ENCODE measurements around the gene TBL1X. TPM values are rescaled to one million over a fixed set of nuclear protein-coding genes. Genes with fewer than 3 reads are reported as not detected.

TBL1X gene
- total RNA-seq, 2 experiments from 2014 or later: 16.1 to 35.7 TPM

DNA sequence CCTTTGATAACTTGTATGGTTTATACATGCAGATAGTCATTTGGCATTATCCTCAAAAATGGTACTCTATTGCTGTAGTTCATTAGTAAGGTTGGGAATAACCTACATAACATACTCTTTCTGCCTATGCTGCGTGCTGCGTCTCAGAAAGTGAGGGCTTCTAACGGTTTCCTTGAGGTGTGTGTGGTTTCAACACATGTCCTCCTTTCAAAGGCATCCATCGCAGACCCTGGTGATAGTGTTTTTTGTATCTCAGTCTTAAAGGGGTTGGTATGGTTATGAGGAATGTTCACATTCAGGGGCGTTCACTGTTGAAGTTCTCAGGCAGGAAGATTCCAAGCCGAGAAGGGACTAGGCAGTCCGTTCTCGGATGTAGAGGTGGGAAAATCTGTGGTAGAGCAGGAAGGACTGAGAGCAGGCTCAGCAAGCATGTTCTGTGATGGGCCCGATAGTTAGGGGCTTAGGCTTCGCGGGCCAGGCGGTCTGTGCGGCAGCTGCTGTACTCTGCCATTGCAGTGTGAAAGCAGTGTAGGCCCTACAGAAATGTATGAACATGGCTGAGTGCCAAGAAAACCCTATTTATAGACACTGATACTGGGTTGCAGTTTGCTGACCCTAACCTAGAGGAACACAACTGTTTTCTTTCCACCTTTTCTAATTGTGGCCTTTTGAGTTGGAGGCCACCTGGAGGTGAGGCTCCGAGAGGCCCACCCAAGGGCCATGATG lies 177.6 kb downstream of the TBL1X start:
- POLR2A ChIA-PET: no interaction called here
- Histone ChIP-seq H3K27ac (ENCODE audit: low read depth, low read length, poor library complexity, severe bottlenecking) (no peak overlapping the region), H3K9me3 (ENCODE audit: low read length) (no peaks in the 10 kb centered on the region), H3K9me2 (ENCODE audit: insufficient read depth, low read length) (no peaks in the 10 kb centered on the region), H3K79me2 (ENCODE audit: insufficient read depth, low read depth, low read length) (no peaks in the 10 kb centered on the region), H4K20me1 (ENCODE audit: insufficient read depth, low read length) (no peaks in the 10 kb centered on the region), H3K4me3 (ENCODE audit: low read depth, low read length, poor library complexity, severe bottlenecking) (no peak overlapping the region), H3K4me1 (ENCODE audit: insufficient read depth, low read length, poor library complexity, severe bottlenecking) (no peaks in the 10 kb centered on the region), H2AFZ (ENCODE audit: low read length) (no peak overlapping the region), H3K4me2 (ENCODE audit: low read length) (no peak overlapping the region), H3K36me3 (ENCODE audit: insufficient read depth, low read length) (no peaks in the 10 kb centered on the region)
- CTCF ChIA-PET (ENCODE audit: unreplicated experiment): no interaction called here
- no peak for TF ChIP-seq EZH2phosphoT487 (IDR thresholded peaks at IDR 0.05; ENCODE audit: borderline replicate concordance, low read depth, low read length)
- TF ChIP-seq, protein P1, sequence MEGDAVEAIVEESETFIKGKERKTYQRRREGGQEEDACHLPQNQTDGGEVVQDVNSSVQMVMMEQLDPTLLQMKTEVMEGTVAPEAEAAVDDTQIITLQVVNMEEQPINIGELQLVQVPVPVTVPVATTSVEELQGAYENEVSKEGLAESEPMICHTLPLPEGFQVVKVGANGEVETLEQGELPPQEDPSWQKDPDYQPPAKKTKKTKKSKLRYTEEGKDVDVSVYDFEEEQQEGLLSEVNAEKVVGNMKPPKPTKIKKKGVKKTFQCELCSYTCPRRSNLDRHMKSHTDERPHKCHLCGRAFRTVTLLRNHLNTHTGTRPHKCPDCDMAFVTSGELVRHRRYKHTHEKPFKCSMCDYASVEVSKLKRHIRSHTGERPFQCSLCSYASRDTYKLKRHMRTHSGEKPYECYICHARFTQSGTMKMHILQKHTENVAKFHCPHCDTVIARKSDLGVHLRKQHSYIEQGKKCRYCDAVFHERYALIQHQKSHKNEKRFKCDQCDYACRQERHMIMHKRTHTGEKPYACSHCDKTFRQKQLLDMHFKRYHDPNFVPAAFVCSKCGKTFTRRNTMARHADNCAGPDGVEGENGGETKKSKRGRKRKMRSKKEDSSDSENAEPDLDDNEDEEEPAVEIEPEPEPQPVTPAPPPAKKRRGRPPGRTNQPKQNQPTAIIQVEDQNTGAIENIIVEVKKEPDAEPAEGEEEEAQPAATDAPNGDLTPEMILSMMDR (conservative IDR thresholded peaks at IDR 0.05; ENCODE audit: low read length): no peak
- BruUV-seq (replicated peaks): no TSS peak
- no peak for DNase-seq (ENCODE audit: low spot score)
- intact Hi-C loops (cut with micrococcal nuclease; ENCODE audit: unreplicated experiment): no loop called here

DNA sequence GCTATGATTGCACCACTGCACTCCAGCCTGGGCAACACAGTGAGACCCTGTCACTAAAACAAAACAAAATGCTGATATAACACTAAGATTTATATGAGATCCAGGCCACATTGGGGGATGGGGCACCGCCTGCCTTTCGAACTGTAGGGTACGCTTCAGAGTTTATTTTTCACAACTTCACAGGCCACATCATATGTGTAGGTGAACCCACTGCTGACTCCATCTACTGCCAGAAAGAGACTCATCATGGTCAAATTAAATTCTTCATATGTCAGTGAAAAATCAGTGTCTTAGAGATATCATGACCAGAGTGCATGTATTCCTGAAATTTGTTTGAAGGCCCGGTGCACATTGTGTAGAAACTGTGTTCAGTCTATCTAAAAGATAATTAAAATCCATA lies 178.9 kb downstream of the TBL1X start:
- TF ChIP-seq EZH2phosphoT487 (IDR thresholded peaks at IDR 0.05; ENCODE audit: borderline replicate concordance, low read depth, low read length): no peak
- TF ChIP-seq, protein P1 (conservative IDR thresholded peaks at IDR 0.05; ENCODE audit: low read length): no peak
- intact Hi-C loops (cut with micrococcal nuclease; ENCODE audit: unreplicated experiment): no loop called here
- Histone ChIP-seq H2AFZ (ENCODE audit: low read length) (no peak overlapping the region), H3K36me3 (ENCODE audit: insufficient read depth, low read length) (no peaks in the 10 kb centered on the region), H3K27ac (ENCODE audit: low read depth, low read length, poor library complexity, severe bottlenecking) (no peak overlapping the region), H3K4me3 (ENCODE audit: low read depth, low read length, poor library complexity, severe bottlenecking) (no peak overlapping the region), H3K9me2 (ENCODE audit: insufficient read depth, low read length) (no peaks in the 10 kb centered on the region), H3K4me1 (ENCODE audit: insufficient read depth, low read length, poor library complexity, severe bottlenecking) (no peaks in the 10 kb centered on the region), H3K79me2 (ENCODE audit: insufficient read depth, low read depth, low read length) (no peaks in the 10 kb centered on the region), H3K4me2 (ENCODE audit: low read length) (no peak overlapping the region), H4K20me1 (ENCODE audit: insufficient read depth, low read length) (no peaks in the 10 kb centered on the region), H3K9me3 (ENCODE audit: low read length) (no peaks in the 10 kb centered on the region)
- ChIA-PET POLR2A (no interaction called here), CTCF (ENCODE audit: unreplicated experiment) (no interaction called here)
- DNase-seq (ENCODE audit: low spot score): no peak
- no TSS peak for BruUV-seq (replicated peaks)

DNA sequence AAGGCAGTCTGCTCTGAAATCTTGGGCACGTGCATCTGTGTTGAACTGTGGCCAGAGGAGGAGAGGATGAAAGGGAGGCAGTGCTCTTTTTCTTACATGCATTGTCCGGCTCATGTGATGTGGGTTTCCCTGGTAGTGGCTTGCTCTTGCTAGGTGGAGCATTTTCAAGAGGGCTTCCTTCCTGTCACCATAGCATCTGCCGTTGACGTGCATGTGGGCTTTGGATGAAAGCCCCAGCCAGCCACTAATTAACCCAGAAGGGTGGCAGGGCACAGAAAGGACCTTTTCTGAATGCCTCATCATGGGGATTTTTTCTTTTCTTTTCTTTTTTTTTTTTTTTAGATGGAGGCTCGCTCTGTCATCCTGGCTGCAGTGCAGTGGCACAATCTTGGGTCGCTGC lies 179.5 kb downstream of the TBL1X start:
- H3K79me2 ChIP-seq (ENCODE audit: insufficient read depth, low read depth, low read length): no peaks in the 10 kb centered on the region
- H4K20me1 ChIP-seq (ENCODE audit: insufficient read depth, low read length): no peaks in the 10 kb centered on the region
- ChIA-PET POLR2A (no interaction called here), CTCF (ENCODE audit: unreplicated experiment) (no interaction called here)
- intact Hi-C loops (cut with micrococcal nuclease; ENCODE audit: unreplicated experiment): no loop called here
- BruUV-seq (replicated peaks): no TSS peak
- no peak overlapping the region for H3K4me2 ChIP-seq (ENCODE audit: low read length)
- no peaks in the 10 kb centered on the region for H3K9me3 ChIP-seq (ENCODE audit: low read length)
- H3K9me2 ChIP-seq (ENCODE audit: insufficient read depth, low read length): no peaks in the 10 kb centered on the region
- H3K4me1 ChIP-seq (ENCODE audit: insufficient read depth, low read length, poor library complexity, severe bottlenecking): no peaks in the 10 kb centered on the region
- H3K4me3 ChIP-seq (ENCODE audit: low read depth, low read length, poor library complexity, severe bottlenecking): no peak overlapping the region
- H2AFZ ChIP-seq (ENCODE audit: low read length): no peak overlapping the region
- no peak for DNase-seq (ENCODE audit: low spot score)
- H3K27ac ChIP-seq (ENCODE audit: low read depth, low read length, poor library complexity, severe bottlenecking): no peak overlapping the region
- no peaks in the 10 kb centered on the region for H3K36me3 ChIP-seq (ENCODE audit: insufficient read depth, low read length)
- TF ChIP-seq, protein P1 (conservative IDR thresholded peaks at IDR 0.05; ENCODE audit: low read length): no peak
- TF ChIP-seq EZH2phosphoT487 (IDR thresholded peaks at IDR 0.05; ENCODE audit: borderline replicate concordance, low read depth, low read length): no peak

Measured in OCI-LY7 (cell line).